Measurements from ENCODE around the gene ANO4. TPM values are rescaled to one million over a fixed set of nuclear protein-coding genes. Genes with fewer than 3 reads are reported as not detected.

Gene ANO4
- total and polyA plus RNA-seq, 8 donors: 0.37 TPM; not detected in 7

DNA sequence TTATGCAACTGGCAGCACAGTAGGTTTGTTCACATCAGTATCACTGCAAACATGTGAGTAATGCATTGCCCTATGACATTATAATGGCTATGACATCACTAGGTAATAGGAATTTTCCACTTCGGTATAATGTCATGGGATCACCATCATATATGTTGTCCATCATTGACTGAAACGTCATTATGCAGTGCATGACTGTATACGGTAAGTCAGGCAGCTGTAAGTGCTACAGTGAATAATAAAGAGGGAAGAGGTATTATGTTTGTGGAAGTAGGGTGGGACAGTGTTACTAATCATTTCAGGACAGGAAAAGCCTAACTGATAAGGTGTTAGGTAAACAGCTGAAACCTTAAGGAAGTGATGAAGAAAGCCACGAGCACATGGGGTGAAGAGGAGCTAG is 68.1 kb downstream of the ANO4 start:
- H3K9me3 ChIP-seq: no peaks in the 10 kb centered on the region
- no peak overlapping the region for H3K27ac ChIP-seq
- no peak overlapping the region for H3K4me3 ChIP-seq
- no peaks in the 10 kb centered on the region for H3K4me1 ChIP-seq
- no peak for DNase-seq
- no peaks in the 10 kb centered on the region for H3K27me3 ChIP-seq
- intact Hi-C loops (cut with DNase I; ENCODE audit: low total_unique reads): no loop called here
- TF ChIP-seq, protein P1, sequence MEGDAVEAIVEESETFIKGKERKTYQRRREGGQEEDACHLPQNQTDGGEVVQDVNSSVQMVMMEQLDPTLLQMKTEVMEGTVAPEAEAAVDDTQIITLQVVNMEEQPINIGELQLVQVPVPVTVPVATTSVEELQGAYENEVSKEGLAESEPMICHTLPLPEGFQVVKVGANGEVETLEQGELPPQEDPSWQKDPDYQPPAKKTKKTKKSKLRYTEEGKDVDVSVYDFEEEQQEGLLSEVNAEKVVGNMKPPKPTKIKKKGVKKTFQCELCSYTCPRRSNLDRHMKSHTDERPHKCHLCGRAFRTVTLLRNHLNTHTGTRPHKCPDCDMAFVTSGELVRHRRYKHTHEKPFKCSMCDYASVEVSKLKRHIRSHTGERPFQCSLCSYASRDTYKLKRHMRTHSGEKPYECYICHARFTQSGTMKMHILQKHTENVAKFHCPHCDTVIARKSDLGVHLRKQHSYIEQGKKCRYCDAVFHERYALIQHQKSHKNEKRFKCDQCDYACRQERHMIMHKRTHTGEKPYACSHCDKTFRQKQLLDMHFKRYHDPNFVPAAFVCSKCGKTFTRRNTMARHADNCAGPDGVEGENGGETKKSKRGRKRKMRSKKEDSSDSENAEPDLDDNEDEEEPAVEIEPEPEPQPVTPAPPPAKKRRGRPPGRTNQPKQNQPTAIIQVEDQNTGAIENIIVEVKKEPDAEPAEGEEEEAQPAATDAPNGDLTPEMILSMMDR (IDR thresholded peaks at IDR 0.05): no peak
- 35 to 48% (median 43%) methylated on average over 4 of the region's 4 CpGs for WGBS, 5 donors
- H3K36me3 ChIP-seq: no peaks in the 10 kb centered on the region

DNA sequence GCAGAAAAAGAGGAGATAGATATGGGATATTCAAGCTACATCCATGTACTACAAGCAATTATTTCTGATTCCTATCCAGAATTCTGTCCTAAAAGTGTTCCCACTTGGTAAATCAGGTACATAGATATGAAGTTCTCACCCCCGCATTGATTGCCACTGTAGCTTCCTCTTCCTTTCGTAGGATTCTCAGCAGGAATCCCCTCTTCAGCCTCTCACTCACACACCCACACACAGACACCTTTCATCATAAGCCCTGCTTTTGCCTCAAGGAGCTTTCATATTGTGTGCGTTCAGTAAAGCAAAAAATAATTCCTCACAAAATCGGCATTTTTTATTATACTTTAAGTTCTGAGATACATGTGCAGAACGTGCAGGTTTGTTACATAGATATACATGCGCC is 69.8 kb downstream of the ANO4 start:
- no peak for DNase-seq
- intact Hi-C loops (cut with DNase I; ENCODE audit: low total_unique reads): no loop called here
- TF ChIP-seq POLR2AphosphoS5 (IDR thresholded peaks at IDR 0.05) (no peak), POLR2A (IDR thresholded peaks at IDR 0.05) (no peak), EP300 (IDR thresholded peaks at IDR 0.05) (no peak)
- TF ChIP-seq, protein P1 (IDR thresholded peaks at IDR 0.05): no peak
- WGBS, 5 donors: 70 to 89% (median 82%) methylated on average over 6 of the region's 6 CpGs
- H3K36me3 ChIP-seq: no peaks in the 10 kb centered on the region
- H3K4me3 ChIP-seq: no peak overlapping the region
- H3K27me3 ChIP-seq: no peaks in the 10 kb centered on the region
- no peaks in the 10 kb centered on the region for H3K4me1 ChIP-seq
- H3K9me3 ChIP-seq: no peaks in the 10 kb centered on the region
- no peak overlapping the region for H3K27ac ChIP-seq

DNA sequence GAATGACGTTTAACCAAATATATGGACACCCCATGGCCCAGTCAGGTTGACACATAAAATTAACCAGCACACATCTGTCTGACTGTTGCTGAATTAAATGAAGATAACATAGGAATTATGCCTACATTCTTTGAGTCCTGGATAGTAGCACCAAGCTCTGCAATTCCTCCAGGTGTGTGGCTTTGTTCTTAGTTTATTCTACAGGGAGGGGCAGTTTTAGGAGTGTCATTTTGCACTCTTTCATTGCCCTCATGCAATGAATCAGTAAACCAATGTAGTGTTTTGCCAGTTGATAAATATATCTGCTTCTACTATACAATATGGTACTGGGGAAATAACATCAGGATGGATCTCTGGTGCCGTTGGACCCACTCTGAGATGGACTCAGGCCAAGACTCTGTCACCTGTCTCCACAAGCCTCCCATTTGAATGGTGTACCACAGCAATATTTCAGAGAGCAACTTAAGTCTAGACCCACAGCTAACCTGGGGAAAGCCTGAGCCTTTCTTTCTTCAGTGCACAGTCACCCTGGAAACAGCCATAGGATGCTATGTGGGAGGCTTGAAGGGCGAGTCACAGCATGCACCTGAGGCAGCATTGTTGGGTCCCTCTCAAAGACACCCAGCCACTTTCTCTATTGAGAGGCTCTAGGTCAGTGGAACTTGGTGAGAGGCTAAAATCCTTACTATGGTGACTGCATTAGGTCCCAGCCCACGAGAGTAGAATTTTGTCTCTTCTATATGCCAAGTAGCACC is 73.2 kb downstream of the ANO4 start:
- Histone ChIP-seq H3K36me3 (no peaks in the 10 kb centered on the region), H3K27me3 (no peaks in the 10 kb centered on the region), H3K27ac (no peak overlapping the region), H3K9me3 (peaks cover 0 to under 1% (median 0%) of the 10 kb centered on the region in 4 donors), H3K4me3 (no peak overlapping the region), H3K4me1 (no peaks in the 10 kb centered on the region)
- 53 to 75% (median 55%) methylated on average over 4 of the region's 4 CpGs for WGBS, 5 donors
- intact Hi-C loops (cut with DNase I; ENCODE audit: low total_unique reads): no loop called here
- no peak for DNase-seq
- TF ChIP-seq POLR2AphosphoS5 (IDR thresholded peaks at IDR 0.05) (no peak), POLR2A (IDR thresholded peaks at IDR 0.05) (no peak), EP300 (IDR thresholded peaks at IDR 0.05) (no peak)
- TF ChIP-seq, protein P1 (IDR thresholded peaks at IDR 0.05): no peak

DNA sequence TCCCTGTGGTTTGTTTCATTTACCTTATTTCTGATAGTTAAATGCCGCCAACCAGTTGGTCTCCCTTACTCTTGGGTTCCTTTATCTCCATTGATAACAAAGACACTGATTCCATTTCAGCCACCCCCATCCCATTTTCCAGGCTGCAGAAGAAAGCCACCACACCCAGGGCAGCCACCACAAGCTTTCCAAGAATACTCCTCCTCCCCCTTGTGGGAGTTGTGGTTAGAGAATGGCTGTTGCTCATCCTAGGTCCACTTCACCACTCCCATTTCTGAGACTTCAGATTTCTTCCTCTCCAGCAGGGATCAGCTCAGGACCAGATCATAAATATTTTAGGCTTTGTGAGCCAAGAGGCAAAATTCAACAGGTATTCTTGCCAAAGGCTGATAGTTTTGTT is 73.9 kb downstream of the ANO4 start:
- Histone ChIP-seq H3K27me3 (no peaks in the 10 kb centered on the region), H3K36me3 (no peaks in the 10 kb centered on the region), H3K27ac (no peak overlapping the region), H3K9me3 (peaks cover 0 to 7% (median 5%) of the 10 kb centered on the region in 4 donors), H3K4me3 (no peak overlapping the region), H3K4me1 (no peaks in the 10 kb centered on the region)
- no peak for TF ChIP-seq POLR2AphosphoS5 (IDR thresholded peaks at IDR 0.05)
- TF ChIP-seq, protein P1 (IDR thresholded peaks at IDR 0.05): no peak
- no peak for TF ChIP-seq EP300 (IDR thresholded peaks at IDR 0.05)
- no peak for TF ChIP-seq POLR2A (IDR thresholded peaks at IDR 0.05)
- no peak for DNase-seq
- intact Hi-C loops (cut with DNase I; ENCODE audit: low total_unique reads): no loop called here
- WGBS, 5 donors: 72 to 89% (median 85%) methylated on average over 1 of the region's 1 CpG

Measured in stomach (tissue), 9 donors.